B cell (primary cell): ENCODE results near the gene LSM7. TPM values are rescaled to one million over a fixed set of nuclear protein-coding genes. Genes with fewer than 3 reads are reported as not detected.

ENCODE experiments used
- ATAC-seq: fragments of 200-7000 bp; cut with Tn5 transposase; one replicate; pipeline ENCODE4 v1.10.0; 2021; ENCODE audit warnings: low read depth, mild to moderate bottlenecking, moderate number of reproducible peaks, moderate library complexity
- CTCF ChIA-PET: fragments of 350-600 bp; sonication (Branson Sonifier 250); formaldehyde crosslinking; loops from one replicate; lab custom pipeline; 2021; ENCODE audit warnings: antibody characterized with exemption, inconsistent platforms; lab: Charles Lee
- POLR2A ChIA-PET: fragments of 350-600 bp; sonication (Branson Sonifier 250); formaldehyde crosslinking; loops from one replicate; lab custom pipeline; 2021; ENCODE audit warnings: antibody characterized with exemption; lab: Charles Lee
- DNase-seq: peaks from one replicate; pipeline ENCODE4 v3.0.0; 2013
- H2AFZ ChIP-seq: 2 replicates; pipeline ENCODE4 v1.6.1; 2012; ENCODE audit warnings: mild to moderate bottlenecking, low read depth, low read length; ENCODE audit not compliant: insufficient read depth, poor library complexity, severe bottlenecking
- H3K27ac ChIP-seq, 2 donors: 1 replicate in 1 of 2; 2 replicates in 1 of 2; pipeline ENCODE4 v1.5.1; 2012 to 2013; ENCODE audit warnings: low read length in 2 of 2, mild to moderate bottlenecking in 2 of 2, moderate library complexity in 1 of 2
- H3K27me3 ChIP-seq, 4 experiments: fragments of 200-600 bp in 1 of 4; sonication (generic) in 1 of 4; replicated peaks in 1 of 4; 1 replicate in 2 of 4; 2 replicates in 2 of 4; pipeline versions ENCODE4 v1.6.1 to v1.7.0; 2013 to 2016; ENCODE audit warnings: low read length in 3 of 4, mild to moderate bottlenecking in 2 of 4, mixed read lengths in 1 of 4, moderate library complexity in 1 of 4; ENCODE audit not compliant: insufficient read depth in 4 of 4, control insufficient read depth in 3 of 4; ENCODE audit errors: control extremely low read depth in 1 of 4
- H3K36me3 ChIP-seq, 2 experiments: replicated peaks in 1 of 2; 1 replicate in 1 of 2; 2 replicates in 1 of 2; pipeline versions ENCODE4 v1.6.1 to v1.7.1; 2013; ENCODE audit warnings: low read length in 1 of 2; ENCODE audit not compliant: insufficient read depth in 2 of 2, control insufficient read depth in 1 of 2; ENCODE audit errors: control extremely low read depth in 1 of 2, extremely low read depth in 1 of 2
- H3K4me1 ChIP-seq, 2 donors: fragments of 200-600 bp in 1 of 2; sonication (generic) in 1 of 2; 1 replicate in 1 of 2; 2 replicates in 1 of 2; pipeline versions ENCODE4 v1.5.1 to v1.6.1; 2013 to 2017; ENCODE audit warnings: low read length in 2 of 2; ENCODE audit not compliant: control insufficient read depth in 2 of 2, insufficient read depth in 2 of 2
- H3K4me2 ChIP-seq: replicated peaks from 2 replicates; pipeline ENCODE3; 2012; ENCODE audit warnings: mild to moderate bottlenecking, low read depth, low read length; ENCODE audit not compliant: poor library complexity, severe bottlenecking
- H3K4me3 ChIP-seq, 5 experiments: fragments of 200-600 bp in 1 of 5; sonication (generic) in 1 of 5; 1 replicate in 3 of 5; 2 replicates in 2 of 5; pipeline versions ENCODE4 v1.5.1 to v1.7.0; 2011 to 2016; ENCODE audit warnings: low read length in 4 of 5, mild to moderate bottlenecking in 4 of 5, low read depth in 2 of 5, control low read depth in 1 of 5, moderate library complexity in 1 of 5; ENCODE audit not compliant: insufficient read depth in 1 of 5; ENCODE audit errors: control extremely low read depth in 1 of 5, extremely low read depth in 1 of 5
- H3K79me2 ChIP-seq: fragments of 200-600 bp; sonication (generic); one replicate; pipeline ENCODE4 v1.6.0; 2016; ENCODE audit warnings: low read length; ENCODE audit not compliant: control insufficient read depth, insufficient read depth
- H3K9ac ChIP-seq: fragments of 200-600 bp; sonication (generic); 2 replicates; pipeline ENCODE4 v1.6.1; 2017; ENCODE audit warnings: mild to moderate bottlenecking, low read length, moderate library complexity
- H3K9me3 ChIP-seq, 3 donors: one replicate each; pipeline versions ENCODE4 v1.6.1 to v1.7.1; 2013; ENCODE audit warnings: low read length in 2 of 3; ENCODE audit not compliant: control insufficient read depth in 2 of 3, insufficient read depth in 1 of 3; ENCODE audit errors: control extremely low read depth in 1 of 3
- H4K20me1 ChIP-seq: 2 replicates; pipeline ENCODE4 v1.6.0; 2012; ENCODE audit warnings: mild to moderate bottlenecking, low read length; ENCODE audit not compliant: insufficient read depth, control insufficient read depth, poor library complexity, severe bottlenecking
- H3K27ac Mint-ChIP-seq: one replicate; pipeline ENCODE4 v1.8.0; 2021; ENCODE audit warnings: mixed read lengths
- H3K27me3 Mint-ChIP-seq: one replicate; pipeline ENCODE4 v1.8.0; 2021; ENCODE audit warnings: mixed read lengths
- H3K4me1 Mint-ChIP-seq: one replicate; pipeline ENCODE4 v1.8.0; 2021; ENCODE audit warnings: mixed read lengths
- H3K4me3 Mint-ChIP-seq: one replicate; pipeline ENCODE4 v1.8.0; 2021; ENCODE audit warnings: mixed read lengths
- H3K9me3 Mint-ChIP-seq: one replicate; pipeline ENCODE4 v1.8.0; 2022; ENCODE audit warnings: mixed read lengths; ENCODE audit not compliant: insufficient read depth
- CTCF ChIP-seq: fragments of 200-600 bp; IDR thresholded peaks from one replicate; pipeline ENCODE4 v1.8.0; 2022; ENCODE audit warnings: antibody characterized with exemption, mild to moderate bottlenecking
- EZH2 ChIP-seq: IDR thresholded peaks from 2 replicates; pipeline ENCODE4 v1.6.1; 2012; ENCODE audit warnings: borderline replicate concordance, low read depth, mild to moderate bottlenecking, moderate library complexity, low read length; ENCODE audit not compliant: insufficient read depth, poor library complexity, severe bottlenecking
- WGBS: methylation state at CpG from one replicate; pipeline ENCODE4 v1.1.5; 2013; ENCODE audit warnings: missing lambda C conversion rate; ENCODE audit not compliant: insufficient coverage; 5-methylcytosine and 5-hydroxymethylcytosine counted together
- intact Hi-C: fragments of 100-400 bp; cut with micrococcal nuclease; formaldehyde crosslinking; loops from one replicate; pipeline ENCODE4 v1.10.0; 2022
- polyA plus RNA-seq: library from polyadenylated mRNA; depleted of rRNA; stranded (reverse); fragments of >200 nt; gene quantifications from 2 replicates; pipeline ENCODE4 v1.2.3, GENCODE V29; 2012
- total RNA-seq, 2 donors: library from RNA; stranded (reverse); fragments of 120-200 nt in 1 of 2; gene quantifications; 1 replicate in 1 of 2; 2 replicates in 1 of 2; pipeline versions ENCODE4 v1.2.3 to v1.2.4, GENCODE V29; 2013 to 2022

Gene LSM7
- total and polyA plus RNA-seq, 2 donors (not counting 1 experiment from before 2014, with no cell fraction given) = 201 to 820 TPM

DNA sequence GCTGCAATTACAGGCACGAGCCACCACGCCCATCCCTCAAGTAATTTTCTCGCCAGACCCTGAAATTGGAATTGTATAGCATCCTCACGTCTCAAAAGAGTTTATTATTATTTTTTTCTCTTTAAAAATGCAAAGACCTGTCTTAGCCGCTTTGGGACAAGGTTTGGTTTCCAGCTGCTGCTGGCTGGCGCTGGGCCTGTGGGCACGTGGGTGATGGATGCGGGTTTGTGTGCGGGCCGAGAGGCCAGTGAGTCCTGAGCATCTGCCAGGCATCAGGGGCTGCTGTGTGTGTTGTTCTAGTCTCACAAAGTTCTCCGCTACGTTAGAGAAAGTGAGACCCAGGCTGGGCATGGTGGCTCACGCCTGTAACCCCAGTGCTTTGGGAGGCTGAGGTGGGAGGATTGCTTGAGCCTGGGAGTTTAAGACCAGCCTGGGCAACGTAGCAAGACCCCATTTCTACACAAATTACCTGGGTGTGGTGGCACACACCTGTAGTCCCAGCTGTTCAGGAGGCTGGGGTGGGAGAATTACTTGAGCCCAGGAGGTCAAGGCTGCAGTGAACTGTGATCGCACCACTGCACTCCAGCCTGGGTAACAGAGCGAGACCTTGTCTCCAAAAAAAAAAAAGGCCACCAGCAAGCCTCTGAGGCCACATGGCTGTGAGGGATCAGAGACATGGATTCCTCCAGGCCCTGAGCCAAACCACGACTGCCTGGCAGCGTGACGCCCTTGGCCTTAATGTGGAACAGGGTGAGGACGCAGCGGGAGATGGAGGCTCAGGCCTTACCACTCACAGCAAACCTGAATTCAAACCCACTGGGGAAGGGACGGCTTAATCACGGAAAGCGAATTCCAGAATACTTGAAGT, 27.0 kb upstream of the LSM7 start:
- peaks cover 3 to 4% of the 10 kb centered on the region in 2 donors for H3K4me1 ChIP-seq
- no peaks in the 10 kb centered on the region for H3K9me3 ChIP-seq
- Mint-ChIP-seq H3K27me3 (peaks cover 1% of the 10 kb centered on the region), H3K27ac (no peak overlapping the region), H3K4me1 (peaks cover 1% of the 10 kb centered on the region), H3K9me3 (no peaks in the 10 kb centered on the region), H3K4me3 (no peak overlapping the region)
- H3K4me3 ChIP-seq = no peak overlapping the region
- TF ChIP-seq EZH2 (no peak), CTCF (no peak)
- H2AFZ ChIP-seq = no peak overlapping the region
- DNase-seq (no peak), ATAC-seq (no peak)
- H3K9ac ChIP-seq = no peak overlapping the region
- peaks cover 6% of the 10 kb centered on the region for H3K79me2 ChIP-seq
- peaks cover 0 to 28% of the 10 kb centered on the region in 2 experiments for H3K36me3 ChIP-seq
- H3K4me2 ChIP-seq = no peak overlapping the region
- peaks cover 0 to 3% (median 1%) of the 10 kb centered on the region in 4 experiments for H3K27me3 ChIP-seq
- POLR2A ChIA-PET = no interaction called here
- CTCF ChIA-PET = interaction anchor here (0.7 kb wide), 1 partner anchor 25 kb away, joined by 3 read pairs; no protein-coding TSS in a partner anchor
- 91% methylated on average over 21 of the region's 24 CpGs for WGBS
- no peak overlapping the region for H3K27ac ChIP-seq
- intact Hi-C loops = no loop called here
- H4K20me1 ChIP-seq = peaks cover 12% of the 10 kb centered on the region

DNA sequence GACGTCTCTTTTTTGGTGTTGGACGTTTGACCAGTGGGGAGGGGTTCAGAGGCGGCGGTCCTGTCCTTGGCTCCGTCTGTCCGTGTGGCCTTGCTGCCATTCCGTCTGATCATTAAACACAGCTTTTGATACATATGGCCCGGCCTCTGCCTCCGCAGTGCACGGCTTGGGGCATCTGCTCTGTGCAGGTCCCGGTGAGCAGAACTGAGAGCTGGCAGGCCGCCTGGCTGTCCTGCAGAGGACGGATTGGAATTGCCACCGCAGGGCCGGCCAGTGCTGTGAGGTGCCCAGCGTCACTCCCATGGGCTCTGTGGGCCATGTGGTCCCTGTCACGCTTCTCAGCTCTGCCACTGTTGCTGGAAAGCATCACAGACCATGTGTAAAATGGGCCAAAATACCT, 26.3 kb upstream of the LSM7 start:
- Histone ChIP-seq H3K4me3 (no peak overlapping the region), H4K20me1 (peaks cover 12% of the 10 kb centered on the region), H3K36me3 (peaks cover 0 to 32% of the 10 kb centered on the region in 2 experiments), H3K27ac (no peak overlapping the region), H3K4me1 (no peaks in the 10 kb centered on the region), H3K79me2 (peaks cover 6% of the 10 kb centered on the region), H3K27me3 (no peaks in the 10 kb centered on the region), H3K9me3 (no peaks in the 10 kb centered on the region), H2AFZ (no peak overlapping the region), H3K4me2 (no peak overlapping the region), H3K9ac (no peak overlapping the region)
- Mint-ChIP-seq H3K27ac (no peak overlapping the region), H3K4me3 (no peak overlapping the region), H3K27me3 (no peaks in the 10 kb centered on the region), H3K9me3 (no peaks in the 10 kb centered on the region), H3K4me1 (no peaks in the 10 kb centered on the region)
- CTCF ChIA-PET = no interaction called here
- TF ChIP-seq EZH2 (no peak), CTCF (no peak)
- DNase-seq (no peak), ATAC-seq (no peak)
- intact Hi-C loops = no loop called here
- POLR2A ChIA-PET = interaction anchor here (0.5 kb wide), 1 partner anchor 192 kb away, joined by 5 read pairs; no protein-coding TSS in a partner anchor
- 96% methylated on average over 15 of the region's 17 CpGs for WGBS
